Endothelial cell of umbilical vein (primary cell): ENCODE data around the gene MAGI1. TPM values are rescaled to one million over a fixed set of nuclear protein-coding genes. Genes with fewer than 3 reads are reported as not detected.

Experiments used
- BruUV-seq: library from RNA; stranded (reverse); fragments of 400-500 nt; replicated peaks from 2 replicates; lab custom pipeline; 2021; lab: Mats Ljungman, UMichigan
- CTCF ChIA-PET: fragments of 300-600, 350-600 bp; sonication (Branson Sonifier 250); formaldehyde crosslinking; loops from one replicate; lab custom pipeline; 2021; ENCODE audit warnings: antibody characterized with exemption, inconsistent platforms; lab: Charles Lee
- POLR2A ChIA-PET: fragments of 300-600, 350-600 bp; sonication (Branson Sonifier 250); formaldehyde crosslinking; loops from one replicate; lab custom pipeline; 2021; ENCODE audit warnings: antibody characterized with exemption, inconsistent platforms; lab: Charles Lee
- DNase-seq: peaks from one replicate; pipeline ENCODE4 v3.0.0-alpha.2; 2011; ENCODE audit warnings: low read depth, low spot score
- FAIRE-seq: peaks from 2 replicates; lab custom pipeline; 2011; peaks lifted over from hg19 to GRCh38; lab: Jason Lieb, UNC
- H2AFZ ChIP-seq: 2 replicates; pipeline ENCODE4 v1.6.0; 2012; ENCODE audit warnings: low read depth, low read length, control low read depth, inconsistent platforms
- H3K27ac ChIP-seq: 2 replicates; pipeline ENCODE4 v1.5.1; 2011; ENCODE audit warnings: low read depth, mild to moderate bottlenecking, control low read depth, low read length, moderate library complexity; ENCODE audit not compliant: insufficient read depth
- H3K27me3 ChIP-seq, 2 experiments: 2 replicates each; pipeline versions ENCODE4 v1.6.0 to v1.6.1; 2011; ENCODE audit warnings: low read length in 2 of 2, mixed read lengths in 1 of 2; ENCODE audit not compliant: control insufficient read depth in 2 of 2, insufficient read depth in 2 of 2
- H3K36me3 ChIP-seq, 2 experiments: 2 replicates in 1 of 2; 3 replicates in 1 of 2; pipeline ENCODE4 v1.5.1; 2011; ENCODE audit warnings: low read length in 2 of 2, mild to moderate bottlenecking in 1 of 2, moderate library complexity in 1 of 2; ENCODE audit not compliant: control insufficient read depth in 2 of 2, insufficient read depth in 2 of 2; ENCODE audit errors: extremely low read depth in 1 of 2
- H3K4me1 ChIP-seq: 3 replicates; pipeline ENCODE4 v1.5.1; 2011; ENCODE audit warnings: mild to moderate bottlenecking, low read length; ENCODE audit not compliant: control insufficient read depth, insufficient read depth; ENCODE audit errors: extremely low read depth
- H3K4me2 ChIP-seq: 2 replicates; pipeline ENCODE4 v1.6.1; 2011; ENCODE audit warnings: low read length, control low read depth, mixed read lengths; ENCODE audit not compliant: insufficient read depth
- H3K4me3 ChIP-seq, 3 experiments: fragments of 200-600 bp in 1 of 3; sonication (generic), shearing (Covaris generic) in 1 of 3; replicated peaks in 1 of 3; 2 replicates each; pipeline ENCODE4 v1.5.1; 2011 to 2016; ENCODE audit warnings: control low read depth in 3 of 3, low read length in 3 of 3, mild to moderate bottlenecking in 2 of 3, inconsistent platforms in 1 of 3, low read depth in 1 of 3, moderate library complexity in 1 of 3; ENCODE audit not compliant: insufficient read depth in 1 of 3
- H3K79me2 ChIP-seq: 2 replicates; pipeline ENCODE4 v1.6.0; 2012; ENCODE audit warnings: low read length, inconsistent platforms; ENCODE audit not compliant: control insufficient read depth, insufficient read depth
- H3K9ac ChIP-seq: replicated peaks from 2 replicates; pipeline ENCODE3; 2011; ENCODE audit warnings: low read length, control low read depth; ENCODE audit not compliant: insufficient read depth; ENCODE audit errors: extremely low read depth
- H3K9me1 ChIP-seq: replicated peaks from 3 replicates; pipeline ENCODE4 v1.6.0; 2011; ENCODE audit warnings: mild to moderate bottlenecking, low read length; ENCODE audit not compliant: control insufficient read depth, insufficient read depth; ENCODE audit errors: extremely low read depth
- H3K9me3 ChIP-seq: replicated peaks from 2 replicates; pipeline ENCODE4 v1.5.1; 2012; ENCODE audit warnings: low read length, inconsistent platforms; ENCODE audit not compliant: control insufficient read depth, insufficient read depth
- H4K20me1 ChIP-seq: replicated peaks from 2 replicates; pipeline ENCODE3; 2011; ENCODE audit warnings: mild to moderate bottlenecking, low read length; ENCODE audit not compliant: control insufficient read depth, insufficient read depth; ENCODE audit errors: extremely low read depth
- EZH2 ChIP-seq: IDR thresholded peaks from 2 replicates; pipeline ENCODE4 v1.6.1; 2012; ENCODE audit warnings: borderline replicate concordance, low read depth, mild to moderate bottlenecking, moderate library complexity, low read length, inconsistent platforms; ENCODE audit not compliant: severe bottlenecking
- FOS ChIP-seq: IDR thresholded peaks from 2 replicates; pipeline ENCODE4 v1.6.1; 2011; ENCODE audit warnings: mild to moderate bottlenecking, low read length, moderate library complexity, borderline replicate concordance; ENCODE audit not compliant: insufficient read depth
- JUN ChIP-seq: IDR thresholded peaks from 2 replicates; pipeline ENCODE4 v1.6.1; 2011; ENCODE audit warnings: borderline replicate concordance, low read depth; ENCODE audit not compliant: insufficient read length, insufficient read depth
- MYC ChIP-seq: IDR thresholded peaks from one replicate; pipeline ENCODE4 v1.6.1; 2011; ENCODE audit warnings: mild to moderate bottlenecking, low read depth, low read length
- POLR2A ChIP-seq: IDR thresholded peaks from 2 replicates; pipeline ENCODE4 v1.6.1; 2012; ENCODE audit warnings: low read depth, mild to moderate bottlenecking, control low read depth, low read length
- POLR2AphosphoS5 ChIP-seq: IDR thresholded peaks from 2 replicates; pipeline ENCODE4 v1.6.1; 2012; ENCODE audit warnings: low read depth, mild to moderate bottlenecking, control low read depth, low read length, moderate library complexity; ENCODE audit not compliant: insufficient read depth
- dilution Hi-C: fragments of 300-500 bp; cut with MboI; formaldehyde crosslinking; loops from one replicate; pipeline ENCODE4 v1.15.0; 2019; ENCODE audit warnings: low sequenced_read_pairs; ENCODE audit not compliant: extremely low pct_ligation_motif_present
- intact Hi-C: fragments of 100-400 bp; cut with micrococcal nuclease; formaldehyde crosslinking; loops from one replicate; pipeline ENCODE4 v1.10.0; 2022
- polyA plus RNA-seq, 4 experiments: library from polyadenylated mRNA; depleted of rRNA in 3 of 4; stranded (reverse) in 3 of 4; unstranded in 1 of 4; fragments of >200 nt; gene quantifications; 2 replicates each; pipeline versions ENCODE4 v1.2.1 to v1.2.3, GENCODE V29; 2011 to 2012; ENCODE audit warnings: missing spikeins in 1 of 4
- total RNA-seq: library from RNA; stranded (reverse); gene quantifications from 2 replicates; pipeline ENCODE4 v1.2.3, GENCODE V29; 2021
- TF ChIP-seq, protein P1 (sequence below): IDR thresholded peaks from 2 replicates; pipeline ENCODE4 v1.6.1; 2011; ENCODE audit not compliant: insufficient read depth, insufficient read length
- TF ChIP-seq, protein P2 (sequence below), 2 donors: IDR thresholded peaks; 1 replicate in 1 of 2; 2 replicates in 1 of 2; pipeline ENCODE4 v1.5.1; 2011; ENCODE audit warnings: low read length in 2 of 2, mild to moderate bottlenecking in 2 of 2, moderate library complexity in 2 of 2, control low read depth in 1 of 2, inconsistent platforms in 1 of 2, low read depth in 1 of 2; ENCODE audit not compliant: insufficient read depth in 1 of 2; ENCODE audit errors: extremely low read depth in 1 of 2

The MAGI1 gene
- total and polyA plus RNA-seq, 2 donors (not counting 3 experiments of a cell fraction or from before 2014, with no cell fraction given): 10.1 to 47.9 TPM

DNA sequence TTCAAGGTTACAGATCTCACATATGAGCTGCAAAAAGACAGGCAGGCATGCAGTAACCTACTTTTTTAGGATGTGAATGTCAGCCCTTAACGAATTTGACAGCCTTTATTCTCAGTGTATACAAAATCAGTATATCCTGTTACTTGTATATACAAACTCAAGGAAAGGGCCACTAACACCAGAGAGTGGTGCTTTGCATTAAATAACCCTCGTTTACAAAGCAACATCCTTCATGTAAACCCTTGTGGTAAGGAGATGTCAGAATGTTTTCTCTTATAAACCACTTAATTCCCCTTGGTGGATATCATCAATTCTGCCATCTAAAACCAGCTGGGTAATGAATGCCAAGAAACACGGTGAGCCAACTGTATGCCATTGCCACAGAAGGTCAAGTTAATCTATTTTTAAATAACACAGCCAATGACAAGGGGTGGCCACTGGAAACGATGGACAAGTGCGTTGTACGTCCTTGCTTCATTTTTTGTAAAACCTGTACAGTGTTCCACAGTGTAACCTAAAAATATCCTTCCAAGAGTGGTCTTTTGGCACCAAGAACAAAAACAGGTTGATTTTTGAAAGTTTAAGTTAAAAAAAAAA is 7.5 kb downstream of the MAGI1 start:
- no peak for TF ChIP-seq POLR2AphosphoS5
- no peak for TF ChIP-seq FOS
- no peak for TF ChIP-seq POLR2A
- TF ChIP-seq, protein P1, sequence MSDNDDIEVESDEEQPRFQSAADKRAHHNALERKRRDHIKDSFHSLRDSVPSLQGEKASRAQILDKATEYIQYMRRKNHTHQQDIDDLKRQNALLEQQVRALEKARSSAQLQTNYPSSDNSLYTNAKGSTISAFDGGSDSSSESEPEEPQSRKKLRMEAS: no peak
- TF ChIP-seq MYC: no peak
- TF ChIP-seq JUN: no peak
- TF ChIP-seq, protein P2, sequence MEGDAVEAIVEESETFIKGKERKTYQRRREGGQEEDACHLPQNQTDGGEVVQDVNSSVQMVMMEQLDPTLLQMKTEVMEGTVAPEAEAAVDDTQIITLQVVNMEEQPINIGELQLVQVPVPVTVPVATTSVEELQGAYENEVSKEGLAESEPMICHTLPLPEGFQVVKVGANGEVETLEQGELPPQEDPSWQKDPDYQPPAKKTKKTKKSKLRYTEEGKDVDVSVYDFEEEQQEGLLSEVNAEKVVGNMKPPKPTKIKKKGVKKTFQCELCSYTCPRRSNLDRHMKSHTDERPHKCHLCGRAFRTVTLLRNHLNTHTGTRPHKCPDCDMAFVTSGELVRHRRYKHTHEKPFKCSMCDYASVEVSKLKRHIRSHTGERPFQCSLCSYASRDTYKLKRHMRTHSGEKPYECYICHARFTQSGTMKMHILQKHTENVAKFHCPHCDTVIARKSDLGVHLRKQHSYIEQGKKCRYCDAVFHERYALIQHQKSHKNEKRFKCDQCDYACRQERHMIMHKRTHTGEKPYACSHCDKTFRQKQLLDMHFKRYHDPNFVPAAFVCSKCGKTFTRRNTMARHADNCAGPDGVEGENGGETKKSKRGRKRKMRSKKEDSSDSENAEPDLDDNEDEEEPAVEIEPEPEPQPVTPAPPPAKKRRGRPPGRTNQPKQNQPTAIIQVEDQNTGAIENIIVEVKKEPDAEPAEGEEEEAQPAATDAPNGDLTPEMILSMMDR (IDR thresholded peaks at IDR 0.05; ENCODE audit: extremely low read depth in 1 of 2, insufficient read depth in 1 of 2, low read depth in 1 of 2, low read length in 2 of 2): no peak
- TF ChIP-seq EZH2: no peak
- Histone ChIP-seq H3K4me3 (no peak overlapping the region), H3K4me2 (no peak overlapping the region), H3K9me1 (no peaks in the 10 kb centered on the region), H3K9ac (no peak overlapping the region), H3K9me3 (no peaks in the 10 kb centered on the region), H3K27ac (no peak overlapping the region), H3K79me2 (peaks cover 30% of the 10 kb centered on the region), H3K27me3 (no peaks in the 10 kb centered on the region), H3K36me3 (no peaks in the 10 kb centered on the region), H3K4me1 (peaks cover 10% of the 10 kb centered on the region), H4K20me1 (peaks cover 11% of the 10 kb centered on the region), H2AFZ (no peak overlapping the region)
- FAIRE-seq: no peak
- dilution Hi-C loops: no loop called here
- POLR2A ChIA-PET: no interaction called here
- no peak for DNase-seq
- BruUV-seq: no TSS peak
- CTCF ChIA-PET: interaction anchor here (1.6 kb wide), 1 partner anchor 19 kb away, joined by 3 read pairs; no protein-coding TSS in a partner anchor
- intact Hi-C loops: no loop called here
